Smooth muscle cell of the brain vasculature (primary cell): Measurements from ENCODE around the gene USP5.

Source experiments
- DNase-seq: peaks from one replicate; pipeline ENCODE4 v3.0.0-alpha.2; 2012; ENCODE audit warnings: low read depth, low spot score

Gene USP5

GRCh38 chr12:6851921-6852650, at the start of gene USP5:
TSS of gene USP5 (plus strand) at chr12:6852150. CDS start at chr12:6852180, 30 bp downstream.
- DNase-seq = peak; percentile 99

- DNase-seq = no peak
Measured at GRCh38 chr12:6807170-6807569, 44.8 kb upstream of the USP5 start.

- DNase-seq = no peak
Measured at GRCh38 chr12:6809056-6809455, 42.9 kb upstream of the USP5 start.

GRCh38 chr12:6810758-6811157, 41.2 kb upstream of the USP5 start:
- no peak for DNase-seq

GRCh38 chr12:6813363-6813762, 38.6 kb upstream of the USP5 start:
- no peak for DNase-seq

GRCh38 chr12:6816598-6816997, 35.4 kb upstream of the USP5 start:
- DNase-seq = no peak

GRCh38 chr12:6817098-6817497, 34.9 kb upstream of the USP5 start:
- no peak for DNase-seq

GRCh38 chr12:6817662-6818157, 34.2 kb upstream of the USP5 start:
- no peak for DNase-seq

GRCh38 chr12:6818222-6818621, 33.7 kb upstream of the USP5 start:
- no peak for DNase-seq

- DNase-seq = no peak
Measured at GRCh38 chr12:6818645-6819044, 33.3 kb upstream of the USP5 start.

GRCh38 chr12:6819106-6820030, 32.6 kb upstream of the USP5 start:
- no peak for DNase-seq

GRCh38 chr12:6820166-6820565, 31.8 kb upstream of the USP5 start:
- DNase-seq = no peak

- DNase-seq = no peak
Measured at GRCh38 chr12:6821591-6822425, 30.1 kb upstream of the USP5 start, which contains the start of gene GPR162. TSS of gene GPR162 (plus strand) at chr12:6821821. CDS start at chr12:6823899, 2,078 bp downstream.

- no peak for DNase-seq
Measured at GRCh38 chr12:6822426-6823135, 29.4 kb upstream of the USP5 start.

GRCh38 chr12:6823182-6824084, 28.5 kb upstream of the USP5 start:
- DNase-seq = no peak

- no peak for DNase-seq
Measured at GRCh38 chr12:6824085-6824775, 27.7 kb upstream of the USP5 start.

- no peak for DNase-seq
Measured at GRCh38 chr12:6824901-6825381, 27.0 kb upstream of the USP5 start.

- DNase-seq = peak; percentile 58
Measured at GRCh38 chr12:6825398-6826124, 26.4 kb upstream of the USP5 start.
